ENCODE measurements around the gene CASP10. TPM values are rescaled to one million over a fixed set of nuclear protein-coding genes. Genes with fewer than 3 reads are reported as not detected.

Gene CASP10
- total and polyA plus RNA-seq, 2 of the 13 experiments (the other 11 are each of a cell fraction or from before 2014, with no cell fraction given): 22.2 to 23.8 TPM

DNA sequence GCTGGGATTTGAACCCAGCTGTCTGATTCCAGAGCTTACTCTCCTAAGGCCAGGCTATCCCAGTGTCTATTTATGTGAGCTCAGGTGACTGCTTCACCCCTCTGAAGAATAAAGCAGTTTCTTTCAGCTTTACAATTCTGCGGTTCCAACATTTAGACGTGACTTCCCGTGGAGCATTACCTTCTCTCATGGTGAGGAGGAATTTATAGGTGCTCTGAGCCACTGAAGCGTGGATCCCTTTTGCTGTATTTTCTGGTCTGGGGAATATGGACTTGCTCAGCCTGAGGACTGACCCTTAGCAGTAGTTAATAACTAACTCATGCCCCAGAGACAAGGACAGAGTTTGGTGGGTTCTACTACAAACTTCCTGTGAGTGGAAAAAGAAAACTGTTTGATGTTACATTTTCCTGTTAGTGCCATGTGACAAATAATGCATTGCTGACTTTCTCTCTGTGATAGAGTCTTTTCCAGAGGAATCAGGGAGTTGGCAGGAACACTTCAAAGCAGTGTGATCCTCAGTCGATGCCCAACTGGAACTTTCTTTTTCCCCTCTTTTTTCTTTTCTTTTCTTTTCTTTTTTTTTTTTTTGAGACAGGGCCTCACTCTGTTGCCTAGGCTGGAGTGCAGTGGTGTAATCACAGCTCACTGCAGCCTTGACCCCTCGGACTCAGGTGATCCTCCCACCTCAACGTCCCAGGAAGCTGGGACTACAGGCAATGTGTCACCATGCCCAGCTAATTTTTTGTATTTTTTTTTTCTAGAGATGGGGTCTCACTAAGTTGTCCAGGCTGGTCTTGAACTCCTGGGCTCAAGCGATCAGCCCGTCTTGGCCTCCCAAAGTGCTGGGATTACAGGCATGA lies 21.9 kb downstream of the CASP10 start (continued):
- TF ChIP-seq ZSCAN20 (CRISPR knock-in tag; IDR thresholded peaks at IDR 0.05; ENCODE audit: borderline replicate concordance): no peak

GRCh38 chr2:201205515-201205849 lies 22.5 kb downstream of the CASP10 start:
- ChIA-PET POLR2A (interaction anchor here (0.7 to 6.2 kb wide), 15 partner anchors 10 to 1882 kb away, joined by 3 to 102 read pairs (median 3); partner anchors contain the start of genes CASP10, NIF3L1, ORC2 and PPIL3), CTCF (ENCODE audit: low intra/inter-chr PET ratio, low total read pairs) (no interaction called here)
- FAIRE-seq (no peak), DNase-seq (ENCODE audit: low spot score) (no peak), ATAC-seq (no peak)
- H3K4me3 ChIP-seq (replicated peaks in 1 of 3; ENCODE audit: insufficient read depth in 1 of 3, low read depth in 2 of 3, low read length in 3 of 3): 0 out of 6 replicates have a peak overlapping the region, but pooled peaks of 1 of the 3 experiments have one; percentile 53
- H4K20me1 ChIP-seq (ENCODE audit: insufficient read depth, low read length): no peaks in the 10 kb centered on the region
- H3K36me3 ChIP-seq (replicated peaks in 1 of 2; ENCODE audit: control insufficient read depth in 1 of 2, insufficient read depth in 2 of 2, low read length in 2 of 2): peaks cover 22 to 42% of the 10 kb centered on the region in 2 experiments
- H3K4me2 ChIP-seq (ENCODE audit: low read depth, low read length): peak overlapping the region; percentile 73
- BruUV-seq (replicated peaks): no TSS peak
- intact Hi-C loops (cut with micrococcal nuclease; ENCODE audit: unreplicated experiment): no loop called here
- peak overlapping the region; percentile 97 for H3K27ac ChIP-seq (ENCODE audit: extremely low read length, insufficient read depth, low read length)
- no peaks in the 10 kb centered on the region for H3K9me3 ChIP-seq (ENCODE audit: low read length)
- H2AFZ ChIP-seq (ENCODE audit: low read length): no peak overlapping the region
- WGBS (ENCODE audit: low lambda C conversion rate): 94% methylated on average over 3 of the region's 3 CpGs
- H3K4me1 ChIP-seq (ENCODE audit: insufficient read depth, low read length): peaks cover 55% of the 10 kb centered on the region
- peak overlapping the region; percentile 84 for H3K9ac ChIP-seq (ENCODE audit: insufficient read depth, low read depth, low read length)
- no peaks in the 10 kb centered on the region for H3K79me2 ChIP-seq (ENCODE audit: insufficient read depth, low read length)
- in situ Hi-C loops (cut with HindIII; ENCODE audit: extremely low pct_ligation_motif_present, low pct_unique_long_range_greater_than_20kb): no loop called here
- H3K27me3 ChIP-seq (ENCODE audit: control insufficient read depth in 1 of 2, insufficient read depth in 2 of 2, low read length in 2 of 2): no peaks in the 10 kb centered on the region
- TF ChIP-seq KMT2B (CRISPR knock-in tag; IDR thresholded peaks at IDR 0.05) (no peak; the same call in 1 of the 2 replicates), KDM5B (CRISPR knock-in tag; IDR thresholded peaks at IDR 0.05; ENCODE audit: borderline replicate concordance) (no peak), NRL (CRISPR knock-in tag; IDR thresholded peaks at IDR 0.05; ENCODE audit: borderline replicate concordance) (no peak), TOPORS (CRISPR knock-in tag; IDR thresholded peaks at IDR 0.05) (no peak), WIZ (CRISPR knock-in tag; IDR thresholded peaks at IDR 0.05) (no peak), ZNF138 (CRISPR knock-in tag; IDR thresholded peaks at IDR 0.05; ENCODE audit: low read depth) (no peak)
- TF ChIP-seq, protein P1, sequence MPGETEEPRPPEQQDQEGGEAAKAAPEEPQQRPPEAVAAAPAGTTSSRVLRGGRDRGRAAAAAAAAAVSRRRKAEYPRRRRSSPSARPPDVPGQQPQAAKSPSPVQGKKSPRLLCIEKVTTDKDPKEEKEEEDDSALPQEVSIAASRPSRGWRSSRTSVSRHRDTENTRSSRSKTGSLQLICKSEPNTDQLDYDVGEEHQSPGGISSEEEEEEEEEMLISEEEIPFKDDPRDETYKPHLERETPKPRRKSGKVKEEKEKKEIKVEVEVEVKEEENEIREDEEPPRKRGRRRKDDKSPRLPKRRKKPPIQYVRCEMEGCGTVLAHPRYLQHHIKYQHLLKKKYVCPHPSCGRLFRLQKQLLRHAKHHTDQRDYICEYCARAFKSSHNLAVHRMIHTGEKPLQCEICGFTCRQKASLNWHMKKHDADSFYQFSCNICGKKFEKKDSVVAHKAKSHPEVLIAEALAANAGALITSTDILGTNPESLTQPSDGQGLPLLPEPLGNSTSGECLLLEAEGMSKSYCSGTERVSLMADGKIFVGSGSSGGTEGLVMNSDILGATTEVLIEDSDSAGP (CRISPR knock-in tag; IDR thresholded peaks at IDR 0.05; ENCODE audit: borderline replicate concordance): peak; percentile 30; the same call in 1 of the 2 replicates
- TF ChIP-seq, protein P2, sequence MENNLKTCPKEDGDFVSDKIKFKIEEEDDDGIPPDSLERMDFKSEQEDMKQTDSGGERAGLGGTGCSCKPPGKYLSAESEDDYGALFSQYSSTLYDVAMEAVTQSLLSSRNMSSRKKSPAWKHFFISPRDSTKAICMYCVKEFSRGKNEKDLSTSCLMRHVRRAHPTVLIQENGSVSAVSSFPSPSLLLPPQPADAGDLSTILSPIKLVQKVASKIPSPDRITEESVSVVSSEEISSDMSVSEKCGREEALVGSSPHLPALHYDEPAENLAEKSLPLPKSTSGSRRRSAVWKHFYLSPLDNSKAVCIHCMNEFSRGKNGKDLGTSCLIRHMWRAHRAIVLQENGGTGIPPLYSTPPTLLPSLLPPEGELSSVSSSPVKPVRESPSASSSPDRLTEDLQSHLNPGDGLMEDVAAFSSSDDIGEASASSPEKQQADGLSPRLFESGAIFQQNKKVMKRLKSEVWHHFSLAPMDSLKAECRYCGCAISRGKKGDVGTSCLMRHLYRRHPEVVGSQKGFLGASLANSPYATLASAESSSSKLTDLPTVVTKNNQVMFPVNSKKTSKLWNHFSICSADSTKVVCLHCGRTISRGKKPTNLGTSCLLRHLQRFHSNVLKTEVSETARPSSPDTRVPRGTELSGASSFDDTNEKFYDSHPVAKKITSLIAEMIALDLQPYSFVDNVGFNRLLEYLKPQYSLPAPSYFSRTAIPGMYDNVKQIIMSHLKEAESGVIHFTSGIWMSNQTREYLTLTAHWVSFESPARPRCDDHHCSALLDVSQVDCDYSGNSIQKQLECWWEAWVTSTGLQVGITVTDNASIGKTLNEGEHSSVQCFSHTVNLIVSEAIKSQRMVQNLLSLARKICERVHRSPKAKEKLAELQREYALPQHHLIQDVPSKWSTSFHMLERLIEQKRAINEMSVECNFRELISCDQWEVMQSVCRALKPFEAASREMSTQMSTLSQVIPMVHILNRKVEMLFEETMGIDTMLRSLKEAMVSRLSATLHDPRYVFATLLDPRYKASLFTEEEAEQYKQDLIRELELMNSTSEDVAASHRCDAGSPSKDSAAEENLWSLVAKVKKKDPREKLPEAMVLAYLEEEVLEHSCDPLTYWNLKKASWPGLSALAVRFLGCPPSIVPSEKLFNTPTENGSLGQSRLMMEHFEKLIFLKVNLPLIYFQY (CRISPR knock-in tag; IDR thresholded peaks at IDR 0.05; ENCODE audit: borderline replicate concordance): no peak
- TF ChIP-seq, protein P3, sequence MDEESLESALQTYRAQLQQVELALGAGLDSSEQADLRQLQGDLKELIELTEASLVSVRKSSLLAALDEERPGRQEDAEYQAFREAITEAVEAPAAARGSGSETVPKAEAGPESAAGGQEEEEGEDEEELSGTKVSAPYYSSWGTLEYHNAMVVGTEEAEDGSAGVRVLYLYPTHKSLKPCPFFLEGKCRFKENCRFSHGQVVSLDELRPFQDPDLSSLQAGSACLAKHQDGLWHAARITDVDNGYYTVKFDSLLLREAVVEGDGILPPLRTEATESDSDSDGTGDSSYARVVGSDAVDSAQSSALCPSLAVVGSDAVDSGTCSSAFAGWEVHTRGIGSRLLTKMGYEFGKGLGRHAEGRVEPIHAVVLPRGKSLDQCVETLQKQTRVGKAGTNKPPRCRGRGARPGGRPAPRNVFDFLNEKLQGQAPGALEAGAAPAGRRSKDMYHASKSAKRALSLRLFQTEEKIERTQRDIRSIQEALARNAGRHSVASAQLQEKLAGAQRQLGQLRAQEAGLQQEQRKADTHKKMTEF (CRISPR knock-in tag; IDR thresholded peaks at IDR 0.05): no peak

Measured in HepG2 (cell line).